GM19455 (cell line): Measurements from ENCODE around the gene GDAP2.
"Not testable (repeated sequence)": the region's sequence is repeated elsewhere in the genome, so short reads cannot be mapped to it uniquely, and the experiment has no call there.

Experiments
- ATAC-seq: cut with Tn5 transposase; IDR thresholded peaks from one replicate; pipeline ENCODE4 v1.9.1; 2021; ENCODE audit not compliant: unreplicated experiment

The GDAP2 gene, protein sequence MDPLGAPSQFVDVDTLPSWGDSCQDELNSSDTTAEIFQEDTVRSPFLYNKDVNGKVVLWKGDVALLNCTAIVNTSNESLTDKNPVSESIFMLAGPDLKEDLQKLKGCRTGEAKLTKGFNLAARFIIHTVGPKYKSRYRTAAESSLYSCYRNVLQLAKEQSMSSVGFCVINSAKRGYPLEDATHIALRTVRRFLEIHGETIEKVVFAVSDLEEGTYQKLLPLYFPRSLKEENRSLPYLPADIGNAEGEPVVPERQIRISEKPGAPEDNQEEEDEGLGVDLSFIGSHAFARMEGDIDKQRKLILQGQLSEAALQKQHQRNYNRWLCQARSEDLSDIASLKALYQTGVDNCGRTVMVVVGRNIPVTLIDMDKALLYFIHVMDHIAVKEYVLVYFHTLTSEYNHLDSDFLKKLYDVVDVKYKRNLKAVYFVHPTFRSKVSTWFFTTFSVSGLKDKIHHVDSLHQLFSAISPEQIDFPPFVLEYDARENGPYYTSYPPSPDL

DNA sequence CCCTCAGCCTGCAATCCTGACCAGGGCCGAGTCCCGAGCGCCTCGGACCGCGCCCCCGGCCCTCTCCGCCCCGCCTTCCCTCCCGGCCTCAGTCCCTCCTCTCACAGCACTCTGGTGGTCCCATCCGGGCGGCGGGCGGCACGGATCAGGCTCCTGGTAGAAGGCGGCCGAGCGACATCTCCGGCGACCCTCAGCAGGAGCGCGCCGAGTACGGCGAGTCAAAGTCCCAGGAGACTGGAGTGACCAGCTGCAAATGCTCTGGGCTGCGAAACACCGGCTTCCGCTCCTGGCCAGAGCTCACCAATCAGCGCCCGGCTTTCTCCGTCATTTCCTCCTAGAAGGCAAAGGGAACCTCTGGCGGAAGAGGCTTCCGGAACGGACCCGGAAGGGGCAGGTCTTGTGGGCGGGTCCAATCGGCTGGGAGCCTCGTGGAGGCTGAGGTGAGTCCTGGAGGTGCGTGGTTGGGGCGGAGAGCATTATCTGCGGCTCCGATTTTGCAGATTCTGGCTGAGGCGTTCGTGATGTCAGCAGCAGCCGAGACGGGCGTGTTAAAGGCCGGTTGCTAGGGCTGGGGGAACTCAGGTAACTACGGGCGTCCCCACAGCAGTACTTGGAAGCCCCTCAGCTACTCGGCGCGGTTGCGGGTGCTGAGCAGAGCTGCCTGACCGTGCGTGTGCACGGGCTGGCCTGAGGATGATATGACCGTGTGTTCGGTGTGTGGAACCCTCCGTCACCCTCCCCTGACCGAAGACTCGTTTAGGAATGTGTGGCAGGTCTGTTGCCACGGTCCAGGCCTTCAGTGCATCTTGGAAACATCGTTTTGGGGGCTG lies at the start of gene GDAP2, which contains the start of gene WDR3:
Gene GDAP2, minus strand, starts transcription at position 279 of the 830 bp plus-strand sequence. CDS start 9,264 bp downstream, outside the sequence.
Gene WDR3, plus strand, starts transcription at position 397 of the 830 bp plus-strand sequence. CDS start 3,581 bp downstream, outside the sequence.
- ATAC-seq = peak; percentile 95

DNA sequence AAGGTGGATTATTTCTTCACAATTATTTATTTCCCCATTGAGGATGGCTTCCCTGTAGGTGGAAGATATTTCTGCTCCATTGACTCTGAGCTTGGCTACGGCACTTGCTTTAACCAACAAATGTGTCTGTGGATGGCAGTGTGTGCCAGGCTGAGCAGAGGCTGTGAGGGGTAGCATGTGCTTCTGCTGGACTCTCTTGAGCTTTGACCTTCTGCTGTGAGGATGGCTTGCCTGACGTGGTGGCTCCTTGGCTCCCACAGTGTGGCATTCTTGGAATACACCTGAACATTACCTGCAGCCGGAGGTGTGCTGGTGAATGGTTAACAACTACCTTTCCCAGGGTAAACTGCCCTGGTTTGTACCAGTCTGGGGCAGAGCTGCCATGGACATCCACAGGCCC lies 47.0 kb upstream of the GDAP2 start:
- no peak for ATAC-seq

DNA sequence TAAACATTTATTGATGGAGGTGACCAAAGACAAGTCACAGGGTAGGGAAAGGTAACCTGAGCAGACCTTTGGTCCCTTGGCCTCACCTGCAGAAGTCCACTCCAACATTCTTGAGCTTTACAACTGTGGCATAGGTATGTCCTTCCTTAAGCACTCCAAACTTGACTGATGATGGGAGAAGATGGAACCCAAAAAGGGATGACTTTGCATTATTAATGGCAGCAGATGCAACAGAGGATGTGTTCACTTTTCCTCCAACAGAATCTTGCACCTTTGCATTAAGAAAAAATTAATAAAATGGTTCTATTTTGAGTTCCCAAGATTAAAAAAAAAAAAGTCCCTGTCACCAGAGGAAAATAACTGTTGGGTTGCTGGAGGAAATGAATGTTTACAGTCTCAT lies 42.4 kb upstream of the GDAP2 start:
- no peak for ATAC-seq

DNA sequence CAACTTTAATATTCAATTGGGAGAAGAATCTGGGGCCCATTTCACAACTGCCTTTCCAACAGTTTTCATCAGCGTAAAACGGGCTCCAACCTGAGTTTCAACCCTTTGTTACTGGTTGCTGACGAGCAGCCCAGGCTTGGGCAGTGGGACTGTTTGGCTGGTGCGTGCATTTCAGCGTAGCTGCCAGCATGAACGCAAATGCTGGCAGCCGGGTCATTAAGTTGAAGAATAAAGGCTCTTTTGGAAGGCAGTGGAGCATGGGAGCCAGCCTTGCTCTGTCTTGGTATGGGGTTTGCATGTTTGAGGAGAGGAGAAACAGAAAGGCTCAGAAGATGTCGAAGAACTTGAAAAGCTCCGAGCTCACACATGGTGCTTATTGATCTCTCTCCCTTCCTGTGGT lies 40.8 kb upstream of the GDAP2 start:
- no peak for ATAC-seq

DNA sequence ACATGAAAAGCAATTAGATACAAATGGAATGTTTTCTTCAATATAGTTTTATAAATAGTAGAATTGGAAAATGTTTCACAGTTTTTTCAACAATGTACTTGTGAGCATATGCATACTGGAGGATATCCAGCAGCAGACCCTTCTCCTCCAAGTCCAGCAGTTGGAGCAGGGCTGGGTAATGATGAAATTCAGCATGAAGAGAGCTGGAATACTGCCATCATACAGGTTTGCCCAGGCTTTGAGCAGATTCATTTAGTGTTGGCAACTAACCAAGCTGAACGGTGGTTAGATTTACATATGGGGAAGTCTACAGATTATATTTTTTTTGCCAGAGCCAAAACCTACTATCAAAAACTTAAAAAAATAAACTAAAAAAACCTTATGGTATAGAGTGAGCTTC lies 38.5 kb upstream of the GDAP2 start:
- ATAC-seq = no peak

DNA sequence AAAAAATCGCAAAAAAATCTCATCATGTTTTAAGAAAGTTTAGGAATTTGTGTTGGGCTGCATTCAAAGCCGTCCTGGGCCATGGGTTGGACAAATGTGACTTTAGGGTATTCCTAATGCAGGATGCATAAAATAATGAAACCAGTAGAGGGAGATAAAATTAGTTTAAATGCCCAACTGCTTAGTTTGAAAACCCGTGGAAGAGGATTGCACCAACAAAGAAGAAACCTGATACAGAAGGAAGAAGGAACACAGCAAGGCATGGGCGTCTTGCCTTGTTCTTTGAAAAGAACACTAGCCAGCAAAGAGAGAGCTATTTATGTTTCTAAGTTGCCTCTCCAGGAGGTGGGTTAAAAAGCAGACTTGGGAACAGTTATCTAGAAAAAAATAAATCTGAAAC lies 38.1 kb upstream of the GDAP2 start:
- ATAC-seq = no peak

DNA sequence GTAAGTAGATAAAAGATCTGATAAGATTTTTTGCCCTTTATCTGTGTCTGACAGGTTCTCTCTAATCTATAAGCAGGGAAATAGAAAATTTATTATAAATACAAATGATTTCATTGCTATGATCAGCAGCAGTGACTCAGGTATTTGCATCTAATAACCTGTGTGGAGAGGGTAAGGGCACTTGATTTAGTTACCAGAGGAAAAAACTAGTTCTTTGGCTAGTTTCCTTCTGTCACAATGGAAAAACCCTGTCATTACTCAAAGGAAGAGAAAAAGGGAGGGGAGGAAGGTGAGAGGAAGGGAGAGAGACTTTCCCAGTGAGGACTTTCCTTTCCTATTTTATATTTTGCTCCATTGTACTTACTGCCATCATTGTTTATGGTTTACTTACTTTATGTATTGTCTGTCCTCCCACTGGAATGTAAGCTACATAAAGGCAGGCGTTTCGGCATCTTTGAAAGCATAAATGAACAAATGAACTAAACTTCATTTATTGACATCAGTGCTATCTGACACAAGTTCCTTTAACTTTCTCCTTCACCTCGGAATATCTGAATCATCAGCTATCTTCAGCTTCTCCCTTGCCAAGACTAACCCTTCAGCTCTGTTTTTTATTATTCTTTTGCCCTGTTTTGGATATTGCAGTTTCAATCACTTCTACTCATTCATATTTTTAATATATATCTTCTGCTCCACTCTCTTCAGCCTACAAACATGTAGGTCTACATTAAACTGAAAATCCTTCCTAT lies 35.0 kb upstream of the GDAP2 start:
- no peak for ATAC-seq

DNA sequence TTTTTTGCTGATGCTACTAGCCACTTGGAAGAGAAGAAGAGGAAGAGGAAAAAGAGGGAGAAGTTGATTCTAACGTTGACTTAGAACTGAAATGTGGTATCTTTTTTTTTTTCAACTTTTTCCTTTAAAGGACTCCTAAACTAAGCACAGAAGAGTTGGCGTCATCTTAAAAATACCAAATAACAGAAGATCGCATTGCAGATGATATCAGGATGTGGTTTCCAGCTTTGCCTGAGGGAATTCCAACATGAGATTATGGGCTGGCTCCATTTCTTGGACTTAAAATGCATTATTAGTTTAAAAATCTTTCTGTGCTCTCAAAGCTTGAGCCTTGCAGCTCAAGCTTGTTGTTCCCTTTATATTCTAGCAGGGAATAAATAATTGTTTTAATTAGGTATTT lies 29.9 kb upstream of the GDAP2 start:
- ATAC-seq = no peak

DNA sequence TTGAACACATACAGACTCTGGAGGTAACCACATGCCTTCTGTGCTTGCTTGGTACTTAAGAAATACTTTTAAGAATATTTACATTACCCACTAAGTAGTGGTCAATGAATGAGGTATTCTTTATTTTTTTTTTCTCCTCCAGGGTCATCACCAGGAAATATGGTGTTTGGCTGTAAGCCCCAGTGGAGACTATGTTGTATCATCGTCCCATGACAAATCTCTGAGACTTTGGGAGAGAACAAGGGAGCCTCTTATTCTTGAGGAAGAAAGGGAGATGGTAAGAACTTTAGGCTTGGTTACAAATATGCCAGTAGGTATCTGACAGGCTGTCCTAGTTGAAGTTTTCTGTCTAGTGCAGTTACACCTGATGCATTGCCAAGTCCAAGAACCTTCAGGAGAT lies 23.0 kb upstream of the GDAP2 start:
- ATAC-seq = no peak

DNA sequence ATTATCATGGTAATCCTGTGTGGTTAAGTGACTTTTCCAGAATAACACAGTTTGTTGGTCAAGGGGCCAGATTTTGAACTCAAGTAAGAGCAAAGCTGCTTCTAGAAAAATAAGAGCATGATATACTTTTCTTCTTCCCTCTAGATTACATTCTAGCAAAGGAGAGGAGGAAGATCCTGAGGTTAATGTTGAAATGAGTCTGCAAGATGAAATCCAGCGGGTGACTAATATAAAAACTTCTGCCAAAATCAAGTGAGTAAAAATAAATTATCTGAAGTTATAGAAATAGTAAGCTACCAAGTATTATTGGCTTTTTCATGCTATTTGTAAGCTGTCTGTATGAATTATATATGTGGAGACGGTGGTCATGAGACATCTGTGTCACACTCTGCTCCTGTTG lies 12.9 kb upstream of the GDAP2 start:
- no peak for ATAC-seq

DNA sequence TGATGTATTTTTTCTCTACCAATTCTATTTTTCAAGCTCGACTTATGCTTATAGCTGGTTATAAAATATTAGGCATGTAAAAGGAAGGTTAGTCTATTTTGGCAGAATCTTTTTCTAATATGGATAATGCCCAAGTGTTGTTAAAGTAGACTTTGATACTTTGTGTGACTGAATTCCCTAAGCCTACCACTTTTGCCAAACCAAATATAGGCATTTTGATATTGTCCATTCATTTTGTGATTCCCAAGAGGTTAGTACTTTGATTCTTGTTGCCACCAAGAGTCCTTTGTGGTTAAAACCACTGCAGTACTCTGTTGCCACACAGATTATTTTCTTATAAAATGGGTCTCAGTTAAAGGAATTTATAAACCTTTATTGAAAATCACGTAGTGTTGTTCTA lies 4.3 kb upstream of the GDAP2 start:
- ATAC-seq = no peak

DNA sequence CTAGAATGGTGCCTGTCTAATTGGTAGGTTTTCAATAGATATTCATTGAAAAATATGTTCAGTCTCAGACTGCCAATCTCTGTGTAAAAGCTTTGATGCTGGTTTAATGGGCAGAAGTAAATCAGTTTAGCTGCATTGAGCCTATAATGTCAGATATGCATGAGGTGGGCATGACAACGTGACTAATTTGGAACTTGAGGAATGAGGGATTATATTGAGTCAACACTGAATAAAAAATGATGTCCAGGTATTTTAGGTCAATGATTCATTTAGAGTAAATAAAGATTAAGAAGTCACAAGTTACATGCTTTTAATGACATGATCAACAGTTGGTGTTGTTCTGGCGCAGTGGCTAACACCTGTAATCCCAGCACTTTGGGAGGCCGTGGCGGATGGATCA lies 3.2 kb upstream of the GDAP2 start:
- ATAC-seq = no peak

DNA sequence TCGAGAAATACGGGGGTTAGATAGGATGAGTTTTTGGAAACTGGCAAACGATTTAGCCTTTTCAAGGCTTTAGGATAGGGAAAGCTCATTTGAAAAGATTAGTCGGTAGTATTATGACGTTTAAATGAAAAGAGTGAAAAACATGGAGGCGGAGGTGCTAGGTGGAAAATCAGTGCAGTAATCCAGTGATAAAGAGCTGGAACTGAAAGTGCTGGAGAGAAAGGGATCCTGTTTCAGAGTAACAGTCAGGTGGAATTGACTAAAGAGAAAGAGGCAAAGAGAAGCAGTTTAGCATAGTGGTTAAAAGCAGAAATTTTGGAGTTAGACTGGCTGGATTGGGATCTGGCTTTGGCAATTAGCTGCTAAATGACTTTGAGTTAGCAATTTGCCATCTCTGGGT lies 1.1 kb upstream of the GDAP2 start:
- no peak for ATAC-seq

DNA sequence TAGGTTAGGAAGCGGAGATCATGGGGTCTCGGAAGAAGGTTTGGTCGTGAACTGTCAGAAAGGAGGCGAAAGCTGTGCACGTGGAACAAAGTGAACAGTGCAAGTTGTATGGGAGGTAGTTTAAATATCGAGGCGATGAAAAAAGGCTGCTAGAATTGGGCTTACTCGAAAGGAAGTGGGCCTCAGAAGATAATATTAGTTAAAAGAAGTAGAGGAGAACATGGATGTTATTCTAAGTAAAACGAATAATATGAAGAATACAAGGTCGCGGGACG lies 689 bp upstream of the GDAP2 start:
- ATAC-seq = peak; percentile 2

DNA sequence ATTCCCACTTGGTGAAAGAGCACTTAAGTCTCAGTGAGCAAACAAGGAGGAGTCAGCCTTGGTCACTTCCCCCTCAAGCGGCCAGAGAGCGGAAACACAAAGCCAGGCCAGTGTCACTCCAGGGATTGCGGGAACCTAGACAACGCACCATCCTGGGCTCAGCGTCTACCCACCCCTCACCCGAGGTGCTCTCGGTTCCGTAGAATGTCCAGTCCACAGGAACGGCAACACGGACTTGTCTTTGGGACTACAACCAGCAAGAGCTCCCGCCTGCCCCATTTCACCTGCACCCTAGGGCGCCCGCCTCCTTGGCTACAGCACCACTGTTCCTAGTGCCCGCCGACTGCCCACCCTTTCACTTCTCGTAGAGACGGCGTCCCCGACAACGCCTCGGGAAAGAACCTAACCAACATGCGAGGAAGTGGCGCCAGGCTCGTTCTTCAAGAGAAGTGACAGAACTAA lies 509 bp downstream of the GDAP2 start:
- peak; percentile 41 for ATAC-seq

DNA sequence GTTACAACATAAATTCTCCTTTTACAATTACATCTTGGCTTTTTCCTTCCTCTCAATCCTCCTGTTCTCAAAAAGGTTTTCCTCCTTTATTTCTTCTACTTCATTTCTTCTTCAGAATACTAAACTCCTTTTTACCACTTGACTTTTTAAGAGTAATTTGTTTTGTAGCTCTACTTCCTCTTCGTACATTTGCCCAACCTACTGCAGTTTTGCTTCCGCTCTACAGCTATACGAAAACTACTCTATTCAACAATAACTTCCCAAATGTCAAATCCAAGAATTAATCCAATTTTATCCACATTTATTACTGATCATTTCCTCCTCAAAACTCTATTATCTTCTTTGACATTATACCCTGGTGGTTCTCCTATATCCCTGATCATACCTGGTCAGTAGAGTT lies 3.4 kb downstream of the GDAP2 start:
- ATAC-seq = no peak

DNA sequence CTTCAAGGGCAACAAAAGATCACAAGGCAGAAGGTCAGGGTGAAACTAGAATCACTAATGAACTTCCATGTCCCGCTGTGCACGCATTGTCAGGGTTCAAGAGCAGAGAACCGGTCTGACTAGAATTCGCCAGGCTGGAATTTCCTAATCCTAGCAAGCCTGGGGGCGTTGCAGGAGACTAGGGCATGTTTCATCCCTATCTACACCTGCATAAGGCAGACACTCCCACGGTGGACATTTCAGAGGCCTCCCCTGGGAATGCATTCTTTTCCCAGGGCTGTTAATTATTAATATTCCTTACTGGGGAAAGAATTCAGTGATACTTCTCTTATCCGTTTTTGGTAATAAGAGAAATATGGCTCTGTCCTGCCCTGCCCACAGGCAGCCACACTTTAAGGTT lies 6.7 kb downstream of the GDAP2 start:
- ATAC-seq = not testable (repeated sequence)

DNA sequence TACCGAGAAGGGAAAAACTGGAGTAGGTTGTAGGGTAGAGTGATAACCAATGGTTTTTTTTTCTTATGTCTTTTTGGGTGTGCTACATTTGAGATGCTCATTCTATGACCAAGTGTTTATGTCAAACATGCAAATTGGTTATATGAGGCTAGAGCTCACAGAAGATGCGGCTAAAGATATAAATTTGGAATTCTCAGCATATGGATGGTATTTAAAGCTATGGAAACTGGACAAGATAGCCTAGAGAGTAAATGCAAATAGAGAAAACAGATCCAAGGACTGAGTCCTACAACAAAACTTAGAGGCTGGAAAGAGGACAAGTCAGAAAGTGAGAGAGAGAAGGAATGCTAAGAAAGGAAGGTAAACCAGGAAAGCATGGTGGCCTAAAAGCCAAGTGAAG lies 7.4 kb downstream of the GDAP2 start:
- no peak for ATAC-seq

DNA sequence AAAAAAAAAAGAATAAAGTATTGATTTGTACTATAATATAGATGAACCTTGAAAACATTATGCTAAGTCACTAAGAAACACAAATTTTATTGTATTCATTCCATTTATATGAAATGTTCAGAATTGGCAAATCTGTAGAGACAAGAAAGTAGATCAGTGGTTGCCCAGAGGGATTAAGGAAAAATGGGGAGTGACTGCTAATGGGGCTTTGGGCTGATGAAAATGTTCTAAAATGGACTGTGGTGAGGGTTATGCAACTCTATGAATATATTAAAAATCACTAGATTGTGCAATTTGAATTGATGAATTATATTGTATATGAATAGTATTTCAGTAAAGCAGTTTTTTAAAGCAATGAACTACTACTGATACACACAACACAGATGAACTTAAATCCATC lies 10.0 kb downstream of the GDAP2 start:
- ATAC-seq = no peak

DNA sequence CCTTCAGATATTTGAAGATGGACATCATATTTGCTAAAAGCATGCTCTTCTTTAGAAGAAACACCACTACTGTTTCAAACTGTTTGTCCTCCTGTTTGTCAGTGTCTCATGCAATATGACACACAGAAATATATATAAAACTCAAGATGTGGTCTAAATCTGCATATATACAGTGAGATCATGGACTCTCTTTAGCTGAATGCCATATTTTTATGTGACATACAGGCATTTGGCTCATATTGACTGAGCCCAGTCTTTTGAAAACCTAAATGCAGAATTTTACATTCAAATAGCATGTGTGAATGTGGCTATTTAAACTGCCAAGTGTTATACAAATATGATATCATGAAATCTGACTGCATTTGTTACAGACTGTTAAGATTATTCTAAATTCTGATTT lies 18.4 kb downstream of the GDAP2 start:
- ATAC-seq = no peak

DNA sequence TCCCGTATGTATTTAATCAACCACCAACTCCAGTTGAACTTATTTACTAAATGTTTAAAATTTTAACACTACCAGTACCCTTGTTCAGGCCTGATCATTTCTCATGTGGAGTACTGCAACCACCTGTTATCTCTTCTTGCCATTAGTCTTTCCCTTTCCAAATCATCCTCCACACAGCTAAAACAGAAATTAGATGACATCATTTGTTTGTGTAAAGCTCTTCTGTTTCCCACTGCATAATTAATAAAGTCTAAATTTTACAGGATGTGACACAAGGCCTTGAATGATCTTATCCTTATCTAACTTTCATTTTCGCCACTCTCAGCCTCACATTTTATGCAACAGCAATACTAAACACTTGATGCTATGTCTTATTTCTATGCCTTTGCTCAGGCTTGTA lies 24.4 kb downstream of the GDAP2 start:
- no peak for ATAC-seq
